Activated gamma-delta T cell treated with Interleukin-2 at 50 U/mL for 16 hours (primary cell): ENCODE data around the gene BORCS5.

ENCODE experiments used
- DNase-seq: peaks from one replicate; pipeline ENCODE4 v3.0.0-alpha.2; 2020

Gene BORCS5

DNA sequence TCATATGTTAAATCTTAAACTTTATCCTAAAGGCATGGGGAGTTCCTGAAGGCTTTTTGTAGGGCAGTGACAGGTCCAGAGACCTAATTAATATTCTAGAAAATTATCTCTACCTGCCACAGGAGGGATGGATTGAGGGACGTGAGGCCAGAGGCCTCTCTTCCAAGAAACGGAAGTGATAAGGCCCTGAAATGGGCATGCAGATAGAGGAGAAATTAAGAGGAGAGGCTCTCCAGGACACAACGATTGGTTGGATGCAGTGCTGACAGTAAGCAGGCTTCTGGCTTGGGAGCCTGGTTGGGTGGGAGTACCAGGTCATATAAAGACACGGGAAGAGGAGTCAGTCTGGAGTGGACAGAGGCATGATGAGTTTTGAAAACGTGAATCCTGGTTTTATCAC is 3.1 kb upstream of the BORCS5 start:
- DNase-seq = no peak

DNA sequence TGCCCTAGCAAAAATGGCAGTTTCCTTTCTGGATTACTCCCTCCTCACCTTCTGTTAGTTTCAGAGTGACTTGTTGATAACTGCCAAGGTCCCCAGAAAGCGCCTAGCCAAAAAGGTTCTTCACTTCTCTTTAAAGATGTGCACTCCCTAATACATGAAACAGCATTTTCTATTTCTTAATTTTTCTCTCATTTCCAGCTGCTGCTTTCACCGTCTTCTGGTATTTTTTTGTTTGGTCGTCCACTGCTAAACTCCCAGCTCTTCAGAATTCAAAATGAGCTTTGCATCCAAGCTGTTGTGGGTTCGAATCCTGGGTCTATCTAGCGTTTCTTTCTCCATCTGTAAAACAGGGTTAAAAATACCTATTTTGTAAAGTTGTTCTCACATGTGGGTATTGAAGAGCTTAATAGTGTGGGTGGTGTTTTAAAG is 397 bp upstream of the BORCS5 start:
- DNase-seq = no peak

DNA sequence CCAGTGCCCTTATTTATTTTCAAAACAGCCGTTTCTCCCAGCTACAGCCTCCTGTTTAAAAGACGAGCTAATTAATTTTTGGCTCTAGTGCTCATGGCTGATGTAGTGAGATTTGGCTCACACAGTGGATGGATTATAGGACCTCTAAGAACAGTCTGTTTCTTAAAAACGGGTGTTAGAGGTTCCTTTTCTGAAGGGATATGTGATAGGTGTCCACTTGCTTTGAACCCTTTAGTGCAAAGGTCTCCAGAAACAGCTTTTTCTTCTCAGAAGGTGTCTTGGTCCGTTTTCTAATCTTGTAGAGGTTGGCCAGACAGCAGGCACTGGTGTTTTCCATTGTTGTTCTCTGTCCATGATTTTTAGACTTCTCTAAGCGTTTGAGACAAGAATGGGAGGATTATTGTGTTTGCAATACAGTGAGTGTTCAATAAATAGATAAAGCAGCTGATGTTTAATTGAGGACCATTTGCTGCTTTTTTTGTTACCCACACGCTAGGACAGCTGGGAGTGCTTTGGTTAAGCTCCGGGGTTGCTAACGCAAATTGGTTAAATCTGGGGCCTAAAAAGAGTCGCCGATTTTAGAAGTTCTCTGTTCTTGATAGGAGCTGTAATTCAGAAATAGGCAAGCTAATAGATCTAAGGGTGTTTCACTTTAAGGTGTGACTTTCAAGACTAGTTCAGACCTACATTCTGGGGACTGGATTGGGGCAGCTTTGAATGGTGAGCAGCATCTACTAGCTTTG is 1.0 kb downstream of the BORCS5 start:
- no peak for DNase-seq

DNA sequence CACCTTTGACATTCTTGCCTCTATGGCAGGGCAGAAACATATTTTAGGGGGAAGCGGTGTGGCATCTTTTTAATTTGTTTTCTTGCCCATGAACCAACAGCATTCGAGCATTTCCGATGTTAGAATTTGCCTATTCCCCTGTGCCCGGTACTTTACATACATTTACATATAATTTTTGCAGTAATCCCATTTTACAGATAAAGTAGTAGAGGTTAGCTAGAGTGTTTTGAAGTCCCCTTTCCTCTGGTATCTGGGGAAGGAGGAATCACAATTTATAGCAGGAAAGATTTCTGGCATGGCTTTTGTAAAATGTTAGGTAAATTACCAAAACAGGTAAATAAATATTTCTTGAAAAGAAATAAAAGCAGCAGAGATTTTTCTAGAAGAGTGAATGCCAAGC is 1.6 kb downstream of the BORCS5 start:
- DNase-seq = no peak

DNA sequence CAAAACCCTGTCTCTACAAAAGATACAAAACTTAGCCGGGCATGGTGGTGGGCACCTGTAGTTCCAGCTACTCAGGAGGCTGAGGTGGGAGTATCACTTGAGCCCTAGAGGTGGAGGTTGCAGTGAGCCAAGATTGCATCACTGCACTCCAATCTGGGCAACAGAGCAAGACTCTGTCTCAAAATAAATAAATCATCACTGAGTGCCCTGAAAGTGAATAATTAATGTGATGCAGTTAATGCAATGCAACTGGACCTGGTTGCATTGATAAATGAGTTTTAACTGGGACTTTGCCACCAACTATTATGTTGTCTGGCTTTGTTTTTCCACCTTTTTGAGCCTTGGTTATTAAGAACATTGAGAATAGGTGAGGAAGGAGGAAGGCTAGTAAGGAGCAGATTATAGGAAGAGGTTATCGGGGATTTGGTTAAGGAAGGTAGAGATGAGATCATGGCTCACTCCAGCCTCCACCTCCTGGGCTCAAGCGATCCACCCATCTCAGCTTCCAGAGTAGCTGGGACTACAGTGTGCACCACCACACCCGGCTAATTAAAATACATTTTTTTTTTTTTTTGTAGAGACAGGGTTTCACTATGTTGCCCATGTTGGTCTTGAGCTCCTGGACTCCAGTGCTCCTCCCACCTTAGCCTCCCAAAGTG is 8.0 kb downstream of the BORCS5 start:
- DNase-seq = no peak

DNA sequence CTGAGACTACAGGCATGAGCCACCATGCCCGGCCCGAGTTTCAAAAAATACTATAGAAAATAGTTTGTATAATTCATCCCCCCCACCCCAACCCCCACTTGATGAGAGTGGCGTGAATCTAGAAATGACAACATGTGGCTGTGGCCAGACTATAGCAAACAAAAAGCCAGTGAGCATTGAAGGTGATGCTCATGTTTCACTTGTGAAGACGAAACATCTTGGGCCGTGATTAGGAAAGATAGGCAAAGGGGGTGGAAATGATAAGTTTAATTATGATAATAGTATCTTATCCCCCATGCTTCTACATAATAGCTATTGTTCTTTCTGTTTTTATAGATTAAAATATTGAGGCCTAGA is 8.5 kb downstream of the BORCS5 start:
- no peak for DNase-seq

DNA sequence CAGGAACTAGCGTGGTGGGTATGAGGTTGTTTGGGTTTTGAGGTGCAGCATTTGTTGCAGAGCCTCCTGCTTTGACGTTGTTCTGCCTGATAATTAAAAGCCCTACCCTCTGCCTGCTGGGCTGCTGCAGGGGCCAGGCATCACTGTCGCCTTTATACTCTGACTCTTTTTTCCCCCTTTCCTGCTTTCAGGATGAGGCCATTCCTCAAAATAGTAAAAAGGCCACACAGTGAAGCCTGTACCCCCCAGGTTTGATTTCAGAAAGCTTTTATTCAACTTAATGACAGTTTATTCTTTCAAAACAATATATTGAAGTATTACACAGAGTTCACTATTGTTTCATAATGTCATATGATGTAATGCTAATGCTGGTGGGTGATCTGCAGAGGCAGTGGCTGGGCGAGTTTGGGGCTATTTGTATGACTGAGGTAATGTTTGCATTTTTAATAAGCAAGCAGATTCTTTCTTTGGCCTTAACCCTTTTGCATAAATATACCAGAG is 9.1 kb downstream of the BORCS5 start:
- no peak for DNase-seq

DNA sequence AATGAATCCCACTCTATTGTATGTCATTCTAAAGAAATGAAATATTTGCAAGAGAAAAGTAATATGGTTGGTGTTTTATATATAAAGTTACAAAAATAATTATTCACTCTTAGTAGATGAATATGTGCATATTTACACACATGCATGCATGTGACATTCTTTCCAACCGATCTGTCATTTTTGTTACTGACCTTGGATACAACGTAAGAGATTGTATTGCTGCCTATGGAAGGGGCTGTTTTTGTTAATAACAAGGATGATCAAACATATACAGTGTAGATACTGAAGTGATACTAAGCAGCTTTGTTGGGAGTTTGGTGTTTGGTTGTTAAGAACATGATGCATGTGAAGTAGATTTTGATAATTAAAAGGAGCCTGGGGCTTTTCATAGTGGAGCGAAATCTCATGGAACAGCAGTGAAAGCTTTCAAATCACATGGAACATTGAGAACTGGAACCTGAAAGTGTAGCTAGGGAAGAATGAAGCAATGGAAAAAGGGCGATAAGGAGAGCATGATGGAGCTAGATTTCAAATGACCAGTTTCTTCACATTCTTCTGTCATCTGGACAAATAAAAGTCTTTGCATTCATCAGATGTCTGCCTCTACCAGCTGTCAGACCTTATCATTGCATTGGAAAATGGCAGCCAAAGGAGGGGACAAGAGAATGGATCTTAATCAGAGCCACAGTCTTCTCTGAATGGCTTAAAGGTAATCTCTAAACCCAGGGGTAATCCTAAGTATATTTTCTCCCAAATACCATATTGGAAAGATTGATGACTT is 10.0 kb downstream of the BORCS5 start:
- DNase-seq = no peak

DNA sequence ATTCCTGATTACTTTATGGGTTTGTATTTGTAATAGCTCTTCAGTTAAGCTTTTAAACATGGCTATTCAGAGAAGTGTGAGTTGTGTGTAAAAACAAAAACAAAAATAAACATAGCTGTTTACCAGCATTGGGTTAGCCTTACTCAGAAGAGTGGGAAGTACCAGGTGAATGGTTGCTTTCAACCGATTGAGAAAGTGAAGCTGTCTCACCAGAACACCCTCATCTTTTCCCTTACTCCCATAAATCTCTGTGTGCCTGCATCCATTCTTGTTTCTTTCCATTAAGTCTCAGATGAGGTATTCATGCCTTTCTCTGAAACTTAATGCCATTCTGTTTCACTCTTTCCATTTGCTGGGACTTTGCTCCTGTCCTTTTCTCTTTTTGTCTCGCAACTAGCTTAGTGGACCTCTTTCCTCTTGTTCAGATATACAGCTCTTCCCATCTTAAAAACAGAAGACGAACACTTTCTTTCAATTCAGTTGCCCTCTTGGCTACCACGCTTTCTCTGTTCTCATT is 10.7 kb downstream of the BORCS5 start:
- DNase-seq = no peak

DNA sequence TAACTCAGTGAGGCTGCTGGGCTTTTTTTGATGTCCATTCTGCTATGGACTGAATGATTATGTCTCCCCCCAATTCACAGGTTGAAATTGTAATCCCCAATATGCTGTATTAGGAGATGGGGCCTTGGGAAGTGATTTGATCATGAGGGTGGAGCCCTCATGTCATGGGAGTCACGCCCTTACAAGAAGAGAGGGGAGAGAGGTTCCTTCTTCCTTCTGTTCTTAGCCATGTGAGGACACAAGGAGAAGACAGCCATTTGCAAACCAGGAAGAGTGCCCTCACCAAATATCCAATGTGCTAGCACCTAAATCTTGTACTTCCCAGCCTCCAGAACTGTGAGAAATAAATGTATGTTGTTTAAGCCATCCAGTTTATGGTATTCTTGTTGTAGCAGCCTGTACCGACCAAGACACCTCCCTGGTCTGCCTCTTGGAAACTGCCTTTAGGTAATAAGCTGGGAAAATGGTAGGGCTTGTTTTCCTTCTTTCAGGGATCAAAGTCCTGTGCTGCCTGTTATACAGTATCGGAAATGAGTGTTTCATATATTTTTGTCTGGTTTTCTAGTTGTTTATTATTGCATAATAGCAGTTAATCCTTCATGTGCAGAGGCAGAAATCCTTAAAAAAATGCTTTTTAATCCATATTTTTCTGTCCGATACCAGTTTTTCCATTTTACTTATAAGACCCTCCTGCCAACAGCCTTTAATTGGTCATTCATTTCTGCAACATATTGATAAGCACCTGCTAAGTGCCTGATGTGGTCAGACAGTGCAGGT is 16.3 kb downstream of the BORCS5 start:
- DNase-seq = no peak

DNA sequence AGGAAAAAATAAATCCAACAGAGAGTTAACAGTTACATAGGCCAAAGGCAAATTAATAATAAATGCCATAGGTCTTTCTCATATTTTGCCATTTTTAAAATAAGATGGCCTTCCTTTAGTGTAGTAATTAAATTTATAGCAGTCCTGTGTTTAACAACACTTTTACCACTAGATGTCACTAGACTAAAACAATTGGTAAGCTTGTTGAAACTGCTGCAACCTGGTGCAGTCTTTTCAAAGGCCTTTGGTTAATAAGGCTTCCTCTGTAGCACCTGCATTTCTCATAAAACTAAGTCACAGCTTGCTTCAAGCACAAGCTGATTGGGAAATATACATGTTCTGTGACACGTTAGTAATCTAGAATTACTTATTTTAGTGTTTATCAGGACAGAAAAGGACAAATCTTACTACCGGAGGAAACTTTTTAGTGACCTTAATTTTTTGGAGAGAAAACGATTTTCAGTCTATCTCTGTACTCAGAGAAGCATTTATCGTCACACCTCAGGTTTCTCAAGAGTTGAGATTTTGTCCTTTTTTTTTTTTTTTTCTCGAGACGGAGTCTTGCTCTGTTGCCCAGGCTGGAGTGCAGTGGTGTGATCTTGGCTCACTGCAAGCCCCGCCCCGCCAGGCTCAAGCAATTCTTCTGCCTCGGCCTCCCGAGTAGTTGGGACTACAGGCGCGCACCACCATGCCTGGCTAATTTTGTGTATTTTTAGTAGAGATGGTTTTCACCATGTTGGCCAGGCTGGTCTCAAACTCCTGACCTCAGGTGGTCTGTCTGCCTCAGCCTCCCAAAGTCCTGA is 20.0 kb downstream of the BORCS5 start:
- no peak for DNase-seq

DNA sequence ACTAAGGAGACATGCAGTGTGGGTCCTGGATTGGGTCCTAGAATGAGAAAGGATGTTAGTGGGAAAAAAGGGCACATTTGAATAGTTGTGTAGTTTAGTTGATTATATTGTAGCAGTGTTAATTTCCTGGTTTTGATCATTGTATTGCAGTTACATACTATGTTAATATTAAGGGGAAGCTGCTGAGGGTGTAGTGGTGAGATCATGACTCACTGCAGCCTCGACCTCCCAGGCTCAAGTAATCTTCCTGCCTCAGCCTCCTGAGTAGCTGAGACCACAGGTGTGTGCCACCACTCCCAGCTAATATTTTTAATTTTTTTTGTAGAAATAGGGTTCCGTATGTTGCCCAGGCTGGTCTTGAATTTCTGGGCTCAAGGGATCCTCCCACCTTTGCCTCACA is 21.7 kb downstream of the BORCS5 start:
- no peak for DNase-seq

DNA sequence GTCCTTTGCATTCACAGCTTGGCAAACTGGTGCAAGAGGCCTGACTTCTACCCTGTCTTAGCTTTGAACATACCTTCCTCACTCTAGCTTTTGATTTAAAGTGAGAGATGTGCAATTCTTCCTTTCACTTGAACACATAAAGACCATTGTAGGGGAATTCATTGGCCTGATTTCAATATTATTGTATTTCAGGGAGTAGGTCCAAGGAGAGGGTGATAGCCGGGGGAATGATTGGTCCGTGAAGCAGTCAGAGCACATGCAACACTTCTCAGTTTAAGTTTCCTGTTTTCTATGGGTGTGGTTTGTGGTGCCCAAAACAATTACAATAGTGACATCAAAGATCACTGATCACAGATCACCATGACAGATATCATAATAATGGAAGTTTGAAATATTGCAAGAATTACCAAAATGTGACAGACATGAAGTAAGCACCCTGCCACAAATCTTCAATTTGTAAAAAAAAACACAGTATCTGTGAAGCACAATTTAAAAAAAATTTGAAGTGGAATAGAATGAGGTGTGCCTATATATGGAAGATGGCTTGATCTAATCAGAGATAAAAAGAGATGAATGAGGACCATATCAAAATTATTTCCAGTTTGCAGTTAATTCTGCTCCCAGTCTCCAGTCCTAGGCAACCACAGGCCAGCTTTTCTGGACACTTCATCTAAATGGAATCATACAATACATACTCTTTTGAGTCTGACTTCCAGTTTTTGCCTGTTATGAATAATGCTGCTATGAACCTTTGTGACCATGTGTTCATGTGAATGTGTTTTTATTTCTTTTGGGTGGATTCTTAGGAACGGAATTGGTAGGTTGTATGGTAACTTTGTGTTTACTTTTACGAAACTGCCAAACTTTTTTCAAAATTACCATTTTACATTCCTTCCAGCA is 23.2 kb downstream of the BORCS5 start:
- DNase-seq = peak; percentile 26

DNA sequence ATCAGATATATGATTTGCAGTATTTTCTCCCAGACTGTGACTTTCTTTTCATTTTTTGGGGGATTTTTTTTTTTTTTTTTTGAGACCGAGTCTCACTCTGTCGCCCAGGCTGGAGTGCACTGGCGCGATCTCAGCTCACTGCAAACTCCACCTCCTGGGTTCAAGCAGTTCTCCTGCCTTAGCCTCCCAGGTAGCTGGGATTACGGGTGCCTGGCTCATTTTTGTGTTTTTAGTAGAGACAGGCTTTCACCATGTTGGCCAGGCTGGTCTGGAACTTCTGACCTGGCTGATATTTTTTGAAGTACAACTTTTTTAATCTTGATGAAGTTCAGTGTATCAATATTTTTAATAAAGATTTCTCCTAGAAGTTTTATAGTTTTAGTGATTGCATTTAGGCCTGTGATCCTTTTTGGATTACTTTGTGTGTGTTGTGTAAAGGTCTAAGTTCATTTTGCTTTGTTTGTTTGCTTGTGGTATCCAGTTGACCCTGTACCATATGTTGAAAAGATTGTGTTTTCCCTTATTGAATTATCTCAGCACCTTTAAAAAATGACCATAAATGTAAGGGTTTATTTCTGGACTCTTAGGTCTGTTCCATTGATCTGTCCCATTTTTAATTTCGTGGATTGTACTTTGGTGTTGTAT is 24.2 kb downstream of the BORCS5 start:
- no peak for DNase-seq

DNA sequence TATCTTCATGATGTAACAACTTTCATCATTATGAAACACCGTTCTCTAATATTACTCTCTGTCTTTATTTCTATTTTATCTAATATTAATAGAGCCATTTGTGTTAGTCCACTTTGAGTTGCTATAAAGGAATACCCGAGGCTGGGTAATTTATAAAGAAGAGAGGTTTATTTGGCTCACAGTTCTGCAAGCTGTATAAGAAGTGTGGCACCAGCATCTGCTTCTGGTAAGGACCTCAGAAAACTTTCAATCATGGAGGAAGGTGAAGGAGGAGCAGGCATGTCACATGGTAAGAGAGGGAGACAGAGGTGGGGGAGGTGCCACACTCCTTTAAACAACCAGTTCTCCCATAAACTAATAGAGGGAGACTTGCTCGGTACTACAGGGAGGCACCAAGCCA is 25.1 kb downstream of the BORCS5 start:
- DNase-seq = no peak

DNA sequence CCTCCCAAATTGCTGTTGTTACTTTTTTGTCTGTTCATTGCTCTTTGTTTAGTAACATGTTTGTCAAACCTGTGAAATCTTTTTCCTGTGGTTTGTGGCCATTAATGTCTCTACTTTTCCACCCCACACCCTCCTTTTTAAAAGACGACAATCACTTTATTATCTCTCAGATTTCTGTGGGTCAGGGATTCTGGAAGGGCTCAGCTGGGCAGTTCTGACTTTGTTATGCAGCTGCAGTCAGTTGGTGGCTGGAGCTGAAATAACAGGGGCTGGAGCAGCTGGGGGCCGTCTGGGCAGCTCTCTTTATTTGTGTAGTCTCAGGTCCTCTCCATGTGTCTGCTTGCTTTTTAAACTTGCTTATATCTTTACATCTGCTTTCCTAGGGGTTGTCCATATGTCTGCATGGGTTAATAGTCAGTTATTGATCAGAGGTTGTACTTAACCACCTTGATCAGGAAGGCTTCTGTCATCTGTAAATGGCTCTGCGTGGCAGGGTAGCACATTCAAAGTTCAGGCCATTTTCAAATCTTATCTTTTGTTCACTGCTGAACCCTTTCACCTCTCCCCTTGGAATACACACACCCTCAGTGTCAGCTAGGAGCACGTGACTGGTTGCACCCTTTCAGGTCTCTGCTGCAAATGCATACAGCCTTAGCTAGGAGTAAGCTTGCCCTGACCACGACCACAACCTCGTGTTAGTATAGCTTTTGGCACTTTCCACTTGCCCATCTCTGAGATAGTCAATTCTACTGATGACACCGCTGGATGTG is 27.9 kb downstream of the BORCS5 start:
- DNase-seq = peak; percentile 34

DNA sequence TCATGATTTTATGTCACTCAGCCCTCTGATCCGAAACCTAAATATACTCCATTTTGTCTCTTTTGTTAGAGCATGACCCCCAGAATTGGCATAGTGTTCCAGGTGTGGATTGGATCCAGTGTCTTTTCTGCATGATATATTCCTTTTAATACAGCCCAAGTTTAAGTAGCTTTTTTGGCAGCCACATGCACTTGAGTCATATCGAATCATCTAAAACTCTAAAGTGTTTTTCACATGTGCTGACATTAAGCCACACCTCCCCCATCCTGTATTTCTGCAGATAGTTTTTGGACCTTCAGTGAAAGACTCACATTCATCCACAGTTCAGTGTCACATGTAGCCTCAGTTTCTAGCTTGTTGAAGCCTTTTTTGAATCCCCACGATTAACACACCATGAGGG is 30.6 kb downstream of the BORCS5 start:
- DNase-seq = no peak

DNA sequence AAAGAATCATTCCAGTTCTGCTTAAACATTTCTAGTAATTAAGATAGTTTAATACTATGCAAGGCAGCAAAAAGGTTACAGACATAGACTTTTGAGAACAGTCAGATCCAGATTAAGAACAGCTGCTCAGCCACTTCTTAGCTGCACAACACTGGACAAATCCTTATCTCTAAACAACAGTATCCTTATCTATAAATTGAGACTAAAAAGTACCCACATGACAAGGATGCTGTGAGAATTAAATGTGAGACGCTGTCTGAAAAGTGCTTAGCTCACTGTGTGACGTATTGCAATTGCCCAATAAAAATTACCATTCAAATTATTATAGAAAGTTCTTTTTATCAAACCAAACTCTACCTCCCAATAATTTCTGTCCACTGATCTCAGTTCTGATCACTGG is 35.5 kb downstream of the BORCS5 start:
- no peak for DNase-seq

DNA sequence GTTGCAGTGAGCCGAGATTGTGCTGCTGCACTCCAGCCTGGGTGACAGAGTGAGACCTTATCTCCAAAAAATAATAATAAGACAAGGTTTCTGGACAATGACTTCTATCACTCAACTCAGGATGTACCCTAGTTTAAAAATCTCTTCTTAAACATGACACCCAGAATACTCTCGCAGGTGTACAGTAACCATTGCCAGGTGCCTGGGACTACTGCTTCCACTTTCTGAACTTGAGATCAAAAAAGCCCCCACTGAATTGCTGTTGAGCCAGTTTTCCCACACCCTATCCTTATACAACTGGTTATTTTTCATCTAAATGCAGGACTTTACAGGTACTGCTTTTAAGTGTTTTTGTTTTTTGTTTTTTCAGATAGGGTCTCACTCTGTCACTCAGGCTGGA is 36.3 kb downstream of the BORCS5 start:
- no peak for DNase-seq

DNA sequence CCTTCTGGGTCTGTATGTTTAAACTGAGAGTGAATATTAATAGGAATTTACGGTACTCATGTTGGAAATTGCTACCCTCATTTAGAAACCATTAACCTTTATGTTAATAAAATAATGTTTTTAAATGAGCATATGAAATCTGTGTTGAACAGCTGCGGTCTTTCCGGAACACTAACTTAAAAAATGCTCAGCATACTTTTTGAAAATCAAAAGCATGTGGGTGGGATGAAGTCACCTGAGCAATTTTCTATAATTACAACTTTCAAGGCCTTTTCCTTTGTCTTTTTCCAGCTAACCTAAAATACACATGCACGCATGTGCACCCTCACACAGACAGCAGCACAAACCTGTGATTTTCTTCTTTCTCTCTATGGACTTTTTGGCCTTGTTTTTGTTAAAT is 39.8 kb downstream of the BORCS5 start:
- no peak for DNase-seq
